Cortex of kidney (tissue), 1 donor: ENCODE measurements around the gene SUPT5H.

Experiments
- DNase-seq: peaks from one replicate; lab custom pipeline; 2025; lab: John Stamatoyannopoulos, UW

Gene SUPT5H

GRCh38 chr19:39497701-39497995 is 52.3 kb downstream of the SUPT5H start:
- DNase-seq: no peak

- no peak for DNase-seq
These were observed 52.8 kb downstream of the SUPT5H start for GRCh38 chr19:39497996-39498797.

- DNase-seq: no peak
These were observed 53.6 kb downstream of the SUPT5H start, which contains the start of gene DLL3 for GRCh38 chr19:39498798-39499642. TSS of gene DLL3 (plus strand) at chr19:39498947. CDS start at chr19:39498975, 28 bp downstream.

GRCh38 chr19:39499932-39500331 is 54.5 kb downstream of the SUPT5H start:
- no peak for DNase-seq

GRCh38 chr19:39500543-39500942 is 55.2 kb downstream of the SUPT5H start:
- no peak for DNase-seq

GRCh38 chr19:39501340-39501739 is 56.0 kb downstream of the SUPT5H start:
- DNase-seq: no peak

- no peak for DNase-seq
These were observed 57.4 kb downstream of the SUPT5H start for GRCh38 chr19:39502640-39503417.

GRCh38 chr19:39506598-39506943 is 61.2 kb downstream of the SUPT5H start:
- DNase-seq: no peak

- no peak for DNase-seq
These were observed 61.7 kb downstream of the SUPT5H start for GRCh38 chr19:39506944-39507714.

- DNase-seq: no peak
These were observed 62.5 kb downstream of the SUPT5H start for GRCh38 chr19:39507715-39508364.

GRCh38 chr19:39508629-39509028 is 63.2 kb downstream of the SUPT5H start:
- DNase-seq: no peak

GRCh38 chr19:39509233-39509632 is 63.9 kb downstream of the SUPT5H start:
- no peak for DNase-seq

GRCh38 chr19:39512988-39513387 is 67.6 kb downstream of the SUPT5H start:
- DNase-seq: no peak

- DNase-seq: no peak
These were observed 69.6 kb downstream of the SUPT5H start, which contains the start of gene SELENOV for GRCh38 chr19:39514840-39515550. TSS of gene SELENOV (plus strand) at chr19:39515139. CDS start at chr19:39515213, 74 bp downstream.

- no peak for DNase-seq
These were observed 70.3 kb downstream of the SUPT5H start for GRCh38 chr19:39515551-39516191.

GRCh38 chr19:39516270-39516669 is 70.9 kb downstream of the SUPT5H start:
- no peak for DNase-seq

- no peak for DNase-seq
These were observed 72.0 kb downstream of the SUPT5H start for GRCh38 chr19:39517432-39517831.

- no peak for DNase-seq
These were observed 73.1 kb downstream of the SUPT5H start for GRCh38 chr19:39518458-39518857.

- DNase-seq: no peak
These were observed 73.6 kb downstream of the SUPT5H start for GRCh38 chr19:39518975-39519374.
